ENCODE data around the gene MACF1.
"Not testable (repeated sequence)": the region's sequence is repeated elsewhere in the genome, so short reads cannot be mapped to it uniquely, and the experiment has no call there.

DNA sequence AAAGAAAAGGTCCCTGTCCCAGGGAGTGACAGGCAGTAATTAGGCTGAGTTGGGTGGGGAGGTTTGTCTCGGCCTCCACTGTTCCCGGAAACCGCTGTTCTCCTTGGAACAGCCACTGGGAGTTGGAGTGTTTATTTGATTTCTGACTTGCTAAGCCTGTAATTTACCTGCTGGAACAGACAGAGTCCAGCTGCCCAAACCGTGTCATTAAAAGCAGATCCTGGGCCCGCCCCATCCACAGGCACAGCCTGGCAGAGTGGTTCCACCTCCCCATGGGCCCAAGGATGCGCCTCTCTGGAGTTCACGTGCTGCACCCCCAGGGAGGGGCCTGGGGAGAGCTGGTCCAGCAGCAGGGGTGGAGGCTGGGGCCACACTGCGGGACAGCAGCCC is 322.7 kb downstream of the MACF1 start:
- not testable (repeated sequence) for TF ChIP-seq CTCF (IDR thresholded peaks at IDR 0.05); POLR2A (IDR thresholded peaks at IDR 0.05; ENCODE audit: low read depth); EP300 (IDR thresholded peaks at IDR 0.05); POLR2AphosphoS5 (IDR thresholded peaks at IDR 0.05)

Measured in esophagus muscularis mucosa (tissue), 4 donors.